ENCODE results near the gene CAMK1D. TPM values are rescaled to one million over a fixed set of nuclear protein-coding genes. Genes with fewer than 3 reads are reported as not detected.
"Not testable (repeated sequence)": the region's sequence is repeated elsewhere in the genome, so short reads cannot be mapped to it uniquely, and the experiment has no call there.

The CAMK1D gene
- total RNA-seq, 2 experiments from 2014 or later = 3.4 to 4.2 TPM

DNA sequence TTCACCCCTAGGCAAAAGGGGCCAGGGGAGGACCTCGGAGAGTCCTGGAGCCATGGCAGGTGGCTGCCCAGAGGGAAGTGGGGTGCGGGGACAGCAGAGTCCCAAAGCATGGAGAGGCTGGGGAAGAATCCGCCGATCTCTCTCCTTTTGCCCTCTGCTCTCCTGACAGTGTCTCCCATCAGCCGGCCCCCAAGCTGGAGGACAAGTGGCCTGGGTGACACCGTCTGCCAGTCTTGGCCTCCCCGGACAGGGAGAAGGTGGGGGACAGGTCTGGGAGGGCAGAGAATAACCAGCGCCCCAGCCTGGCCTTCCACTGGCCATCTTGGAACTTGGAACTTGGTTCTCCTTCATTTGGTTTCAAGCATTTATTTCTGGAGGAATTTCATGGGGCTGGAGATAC is 77.9 kb downstream of the CAMK1D start:
- Mint-ChIP-seq H3K36me3 (ENCODE audit: low read depth) (no peaks in the 10 kb centered on the region), H3K9me3 (ENCODE audit: insufficient read depth) (no peaks in the 10 kb centered on the region), H3K27ac (no peak overlapping the region), H3K4me1 (ENCODE audit: low read depth) (no peaks in the 10 kb centered on the region), H3K4me3 (no peak overlapping the region), H3K27me3 (ENCODE audit: low read depth) (no peaks in the 10 kb centered on the region)
- CTCF ChIA-PET = no interaction called here
- DNase-seq = no peak
- ATAC-seq = no peak
- POLR2A ChIA-PET = no interaction called here

DNA sequence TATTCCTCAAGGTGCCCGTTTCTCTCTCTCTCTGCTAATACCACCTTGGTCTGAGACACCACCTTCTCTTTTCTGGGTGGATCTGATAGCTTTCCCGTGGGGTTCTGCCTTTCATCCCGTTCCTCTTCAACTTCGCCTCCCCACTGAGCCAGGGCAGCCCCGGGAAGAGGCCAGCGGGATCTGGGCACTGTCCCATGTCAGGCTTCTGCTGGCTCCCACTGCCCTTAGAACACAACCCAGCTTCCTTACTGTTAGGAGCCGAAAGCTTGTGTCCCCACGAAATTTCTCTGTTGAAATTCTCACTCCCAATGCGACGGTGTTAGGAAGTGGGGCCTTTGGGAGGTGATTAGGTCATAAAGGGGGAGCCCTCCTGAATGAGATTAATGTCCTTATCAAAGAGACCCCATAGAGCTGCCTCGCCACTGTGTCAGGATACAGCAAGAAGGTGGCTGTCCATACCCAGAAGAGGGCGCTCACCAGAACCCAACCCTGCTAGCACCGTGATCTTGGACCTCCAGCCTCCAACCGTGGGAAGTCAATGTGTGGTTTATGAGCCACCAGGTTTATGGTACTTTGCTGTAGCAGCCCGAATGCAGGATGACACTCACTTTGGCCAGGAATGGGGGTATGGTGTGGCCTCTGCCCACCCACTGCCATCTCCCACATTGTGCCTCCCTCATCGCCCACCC is 79.2 kb downstream of the CAMK1D start:
- Mint-ChIP-seq H3K4me1 (ENCODE audit: low read depth) (no peaks in the 10 kb centered on the region), H3K4me3 (no peak overlapping the region), H3K9me3 (ENCODE audit: insufficient read depth) (no peaks in the 10 kb centered on the region), H3K27ac (no peak overlapping the region), H3K27me3 (ENCODE audit: low read depth) (no peaks in the 10 kb centered on the region), H3K36me3 (ENCODE audit: low read depth) (no peaks in the 10 kb centered on the region)
- POLR2A ChIA-PET = no interaction called here
- CTCF ChIA-PET = no interaction called here
- ATAC-seq = no peak
- DNase-seq = no peak

DNA sequence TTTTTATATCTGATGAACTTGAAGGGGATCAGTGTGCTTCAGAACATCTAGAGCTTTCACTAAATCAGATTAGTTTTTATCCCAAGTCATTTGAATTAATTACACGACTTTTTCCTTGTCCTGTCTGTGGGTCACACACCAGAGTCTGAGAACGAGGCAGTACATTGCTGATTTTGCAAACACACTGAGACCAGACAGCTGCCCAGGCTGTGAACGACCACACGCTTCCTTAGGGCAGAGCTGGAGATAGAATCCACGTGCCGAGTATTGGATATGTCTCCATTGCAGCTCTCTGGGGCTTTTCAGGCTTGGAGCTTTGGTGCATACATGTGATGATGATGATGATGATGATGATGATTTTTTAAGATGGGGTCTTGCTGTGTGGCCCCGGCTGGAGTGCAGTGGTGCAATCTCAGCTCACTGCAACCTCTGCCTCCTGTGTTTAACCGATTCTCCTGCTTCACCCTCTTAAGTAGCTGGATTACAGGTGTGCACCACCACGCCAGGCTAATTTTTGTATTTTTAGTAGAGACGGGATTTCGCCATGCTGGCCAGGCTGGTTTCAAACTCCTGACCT is 81.1 kb downstream of the CAMK1D start:
- no peaks in the 10 kb centered on the region for H3K27me3 Mint-ChIP-seq (ENCODE audit: low read depth)
- DNase-seq (no peak), ATAC-seq (no peak)
- ChIA-PET CTCF (no interaction called here), POLR2A (no interaction called here)
- H3K4me3 Mint-ChIP-seq = no peak overlapping the region
- no peak overlapping the region for H3K27ac Mint-ChIP-seq
- no peaks in the 10 kb centered on the region for H3K9me3 Mint-ChIP-seq (ENCODE audit: insufficient read depth)
- H3K36me3 Mint-ChIP-seq (ENCODE audit: low read depth) = no peaks in the 10 kb centered on the region
- no peaks in the 10 kb centered on the region for H3K4me1 Mint-ChIP-seq (ENCODE audit: low read depth)

DNA sequence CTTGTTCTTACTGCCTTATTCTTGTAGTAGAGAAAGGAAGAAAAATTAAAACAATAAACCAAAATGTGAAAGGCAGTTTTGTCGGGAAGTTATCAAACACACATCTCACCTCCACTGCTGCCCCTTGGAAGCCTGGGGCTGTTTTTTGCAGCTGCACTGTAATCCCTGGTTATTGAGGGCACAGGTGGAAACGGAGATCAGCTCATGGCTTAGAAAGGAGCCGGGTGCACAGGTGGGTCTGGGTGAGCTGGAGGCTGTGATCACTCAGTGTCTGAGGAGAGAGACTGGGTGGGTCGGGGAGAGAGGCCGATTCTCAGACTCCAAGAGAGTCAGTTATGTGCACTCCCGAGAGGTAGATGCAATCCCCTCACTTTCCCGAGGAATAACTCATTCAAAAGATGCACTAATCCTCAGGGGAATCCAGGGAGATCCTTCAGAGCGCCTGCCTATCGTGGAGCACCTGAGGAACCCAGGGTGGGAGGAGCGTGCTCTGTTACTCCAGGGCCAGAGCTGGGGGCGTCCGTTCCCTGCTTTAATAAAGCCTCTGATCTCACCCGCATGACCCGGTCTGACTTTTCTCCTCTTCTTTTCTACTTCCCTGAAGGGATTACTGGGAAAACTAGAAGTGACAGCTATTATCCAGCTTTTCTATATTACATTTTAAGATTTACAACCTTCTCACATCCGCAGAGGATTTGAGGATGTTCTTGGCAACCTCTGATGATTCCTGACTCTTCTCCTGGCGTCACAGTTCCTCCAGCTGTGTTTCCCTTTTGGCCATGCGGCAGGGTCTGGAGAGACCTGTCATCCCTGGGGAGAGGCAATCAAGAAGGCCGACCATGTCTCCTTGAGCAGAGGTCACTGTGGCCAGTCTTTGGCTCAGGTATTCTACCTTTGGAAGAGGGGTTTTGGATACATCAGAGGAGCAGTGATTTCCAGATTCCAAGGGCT is 82.1 kb downstream of the CAMK1D start:
- H3K4me1 Mint-ChIP-seq (ENCODE audit: low read depth) = no peaks in the 10 kb centered on the region
- no peaks in the 10 kb centered on the region for H3K9me3 Mint-ChIP-seq (ENCODE audit: insufficient read depth)
- CTCF ChIA-PET = interaction anchor here (0.6 kb wide), 1 partner anchor 53 kb away, joined by 4 read pairs; no protein-coding TSS in a partner anchor
- no peak overlapping the region for H3K4me3 Mint-ChIP-seq
- DNase-seq (no peak), ATAC-seq (no peak)
- no peaks in the 10 kb centered on the region for H3K27me3 Mint-ChIP-seq (ENCODE audit: low read depth)
- no peaks in the 10 kb centered on the region for H3K36me3 Mint-ChIP-seq (ENCODE audit: low read depth)
- POLR2A ChIA-PET = no interaction called here
- H3K27ac Mint-ChIP-seq = no peak overlapping the region

DNA sequence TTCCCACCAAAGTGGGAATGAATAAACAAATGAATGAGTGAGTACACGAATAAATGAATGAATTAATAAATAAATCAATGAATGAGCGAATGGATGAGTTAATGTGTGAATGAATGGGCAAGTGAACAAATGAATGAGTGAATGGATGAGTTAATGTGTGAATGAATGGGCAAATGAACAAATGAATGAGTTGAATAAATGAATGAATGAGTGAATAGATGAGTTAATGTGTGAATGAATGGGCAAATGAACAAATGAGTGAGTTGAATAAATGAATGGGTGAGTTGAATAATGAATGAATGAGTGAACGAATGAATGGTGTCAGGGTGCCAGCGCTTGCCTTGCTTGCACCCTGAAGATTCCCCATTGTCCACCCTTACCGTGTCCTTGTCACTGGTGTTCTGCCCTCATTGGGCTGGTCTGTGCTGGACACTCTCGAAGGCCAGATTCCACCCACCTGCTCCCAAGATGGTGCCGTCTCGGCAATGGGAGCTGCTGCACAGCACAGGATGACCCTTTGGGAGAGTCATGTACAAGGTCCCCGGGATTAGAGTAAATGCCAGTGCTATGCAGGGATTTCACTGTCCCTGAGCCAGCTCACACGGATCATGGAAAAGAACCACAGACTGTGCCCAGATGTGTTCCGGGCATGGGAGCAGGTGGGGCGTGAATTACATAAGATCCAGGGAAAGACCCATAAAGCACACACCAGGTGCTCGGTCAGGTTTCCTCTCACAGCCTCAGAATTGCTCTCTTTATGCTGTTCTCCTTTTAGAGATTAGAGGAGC is 83.2 kb downstream of the CAMK1D start:
- DNase-seq = no peak
- Mint-ChIP-seq H3K27ac (no peak overlapping the region), H3K4me3 (no peak overlapping the region), H3K36me3 (ENCODE audit: low read depth) (no peaks in the 10 kb centered on the region), H3K4me1 (ENCODE audit: low read depth) (no peaks in the 10 kb centered on the region), H3K27me3 (ENCODE audit: low read depth) (no peaks in the 10 kb centered on the region), H3K9me3 (ENCODE audit: insufficient read depth) (no peaks in the 10 kb centered on the region)
- ChIA-PET CTCF (no interaction called here), POLR2A (no interaction called here)
- ATAC-seq = no peak

DNA sequence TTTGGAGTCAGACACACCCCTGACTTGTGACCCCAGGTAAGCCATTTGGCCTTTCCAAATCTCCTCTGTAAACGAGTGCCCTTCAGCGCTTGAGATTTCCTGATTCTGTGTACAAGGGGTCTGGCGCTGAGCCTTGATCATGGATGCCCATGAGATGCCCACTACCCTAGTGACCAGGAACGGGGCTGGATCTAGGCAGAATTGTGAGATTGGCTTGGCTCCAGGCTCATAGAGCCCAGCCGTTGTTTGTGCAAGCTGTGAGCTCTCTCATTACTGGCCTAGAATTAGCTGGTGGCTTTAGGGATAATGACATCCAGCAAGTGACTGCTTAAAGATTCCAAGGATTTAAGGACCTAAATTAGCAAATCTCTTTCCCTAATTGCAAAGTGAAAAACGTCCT is 84.9 kb downstream of the CAMK1D start:
- Mint-ChIP-seq H3K27me3 (ENCODE audit: low read depth) (no peaks in the 10 kb centered on the region), H3K27ac (no peak overlapping the region), H3K9me3 (ENCODE audit: insufficient read depth) (peaks cover 5% of the 10 kb centered on the region), H3K4me1 (ENCODE audit: low read depth) (no peaks in the 10 kb centered on the region), H3K36me3 (ENCODE audit: low read depth) (no peaks in the 10 kb centered on the region), H3K4me3 (no peak overlapping the region)
- DNase-seq = no peak
- ChIA-PET CTCF (no interaction called here), POLR2A (no interaction called here)
- no peak for ATAC-seq

DNA sequence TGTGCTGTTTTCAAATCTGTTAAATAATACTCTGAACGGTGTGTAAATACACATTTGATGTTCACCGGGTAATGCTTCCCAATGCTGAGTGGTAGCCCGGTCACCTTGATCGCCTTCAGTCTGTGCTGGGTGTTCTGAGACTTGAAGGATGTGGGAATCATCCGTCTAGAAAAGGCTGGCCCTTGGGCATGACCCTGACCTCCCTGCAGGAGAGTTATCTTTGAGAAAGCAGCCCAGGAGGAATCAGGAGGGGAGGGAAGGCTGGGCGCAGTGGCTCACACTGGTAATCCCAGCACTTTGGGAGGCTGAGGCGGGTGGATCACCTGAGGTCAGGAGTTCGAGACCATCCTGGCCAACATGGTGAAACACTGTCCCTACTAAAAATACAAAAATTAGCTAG is 85.3 kb downstream of the CAMK1D start:
- H3K36me3 Mint-ChIP-seq (ENCODE audit: low read depth); H3K27me3 Mint-ChIP-seq (ENCODE audit: low read depth); H3K4me3 Mint-ChIP-seq; ATAC-seq; POLR2A ChIA-PET; H3K4me1 Mint-ChIP-seq (ENCODE audit: low read depth); H3K9me3 Mint-ChIP-seq (ENCODE audit: insufficient read depth); DNase-seq; H3K27ac Mint-ChIP-seq; CTCF ChIA-PET: not testable (repeated sequence)

DNA sequence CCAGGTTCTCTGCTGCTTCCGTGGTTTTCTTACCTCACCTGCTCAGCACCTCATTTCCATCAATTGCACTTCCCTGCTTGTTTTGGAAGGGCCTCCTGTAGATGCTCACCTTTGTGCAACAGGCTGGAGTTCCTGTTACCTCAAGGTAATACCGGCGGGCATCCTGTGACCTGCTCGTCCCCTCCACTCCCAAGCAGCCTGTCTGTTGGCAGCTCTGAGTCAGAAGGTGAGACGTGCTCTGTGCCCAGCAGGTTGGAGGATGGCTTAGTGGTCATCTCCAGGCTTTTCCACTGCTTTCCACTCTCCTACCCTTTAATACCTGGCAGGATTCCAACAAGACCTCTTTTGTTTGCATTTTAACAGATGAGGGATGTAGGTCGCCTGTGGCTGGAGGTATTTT is 86.0 kb downstream of the CAMK1D start:
- Mint-ChIP-seq H3K36me3 (ENCODE audit: low read depth) (peaks cover 4% of the 10 kb centered on the region), H3K27me3 (ENCODE audit: low read depth) (no peaks in the 10 kb centered on the region), H3K4me1 (ENCODE audit: low read depth) (peaks cover 1% of the 10 kb centered on the region), H3K9me3 (ENCODE audit: insufficient read depth) (peaks cover 10% of the 10 kb centered on the region), H3K4me3 (no peak overlapping the region), H3K27ac (no peak overlapping the region)
- DNase-seq (no peak), ATAC-seq (no peak)
- ChIA-PET POLR2A (interaction anchor here (0.8 kb wide), 1 partner anchor 32 kb away, joined by 3 read pairs; no protein-coding TSS in a partner anchor), CTCF (no interaction called here)

DNA sequence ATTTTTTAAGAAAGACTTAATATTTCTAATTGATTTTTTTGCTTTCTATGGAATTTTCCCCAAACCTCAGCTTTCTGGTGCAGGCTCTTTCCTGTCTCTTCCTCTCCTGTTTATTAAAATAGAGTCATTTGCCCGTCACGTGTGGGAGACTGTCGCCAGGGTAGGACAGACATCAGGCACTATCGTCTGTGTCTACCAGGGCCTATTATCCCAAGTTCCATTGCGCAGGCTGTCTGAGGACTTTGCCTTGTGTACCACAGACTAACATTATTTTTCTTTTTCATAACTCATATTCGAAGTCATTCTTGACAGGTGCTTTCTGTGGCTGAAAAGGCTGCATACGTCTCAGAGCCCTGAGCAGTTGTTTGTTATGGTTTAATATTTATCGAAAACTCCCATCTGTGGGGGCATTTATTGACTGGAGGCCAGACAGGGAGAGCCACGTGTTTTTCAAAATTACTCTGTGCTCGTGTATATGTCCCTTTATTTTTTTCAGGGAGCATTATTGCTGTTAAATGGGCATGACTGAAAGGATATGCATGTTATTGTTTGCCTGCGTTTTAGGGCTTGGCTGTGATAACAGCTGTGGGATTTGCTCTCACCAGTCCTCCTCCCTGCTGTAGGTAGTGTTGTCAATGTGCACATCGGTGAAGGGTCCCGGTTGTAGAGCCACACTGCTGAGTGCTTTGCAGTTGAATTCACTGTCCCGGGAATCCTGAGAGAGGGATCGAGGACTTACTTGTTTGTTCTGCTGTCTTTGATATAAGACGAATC is 89.8 kb downstream of the CAMK1D start:
- no peak overlapping the region for H3K27ac Mint-ChIP-seq
- ChIA-PET POLR2A (no interaction called here), CTCF (no interaction called here)
- peaks cover 4% of the 10 kb centered on the region for H3K36me3 Mint-ChIP-seq (ENCODE audit: low read depth)
- no peaks in the 10 kb centered on the region for H3K27me3 Mint-ChIP-seq (ENCODE audit: low read depth)
- ATAC-seq (no peak), DNase-seq (no peak)
- no peak overlapping the region for H3K4me3 Mint-ChIP-seq
- peaks cover 14% of the 10 kb centered on the region for H3K9me3 Mint-ChIP-seq (ENCODE audit: insufficient read depth)
- peaks cover 1% of the 10 kb centered on the region for H3K4me1 Mint-ChIP-seq (ENCODE audit: low read depth)

DNA sequence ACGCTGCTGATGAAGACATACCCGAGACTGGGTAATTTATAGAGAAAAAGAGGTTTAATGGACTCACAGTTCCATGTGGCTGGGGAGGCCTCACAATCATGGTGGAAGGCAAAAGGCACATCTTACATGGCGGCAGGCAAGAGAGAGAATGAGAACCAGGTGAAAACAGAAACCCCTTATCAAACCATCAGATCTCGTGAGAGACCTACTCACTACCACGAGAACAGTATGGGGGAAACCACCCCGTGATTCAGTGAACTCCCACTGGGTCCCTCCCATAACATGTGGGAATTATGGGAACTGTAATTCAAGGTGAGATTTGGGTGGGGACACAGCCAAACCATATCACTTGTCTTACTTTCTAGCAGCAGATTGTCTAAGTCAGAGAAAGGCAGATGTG is 90.4 kb downstream of the CAMK1D start:
- ATAC-seq, DNase-seq: not testable (repeated sequence)

DNA sequence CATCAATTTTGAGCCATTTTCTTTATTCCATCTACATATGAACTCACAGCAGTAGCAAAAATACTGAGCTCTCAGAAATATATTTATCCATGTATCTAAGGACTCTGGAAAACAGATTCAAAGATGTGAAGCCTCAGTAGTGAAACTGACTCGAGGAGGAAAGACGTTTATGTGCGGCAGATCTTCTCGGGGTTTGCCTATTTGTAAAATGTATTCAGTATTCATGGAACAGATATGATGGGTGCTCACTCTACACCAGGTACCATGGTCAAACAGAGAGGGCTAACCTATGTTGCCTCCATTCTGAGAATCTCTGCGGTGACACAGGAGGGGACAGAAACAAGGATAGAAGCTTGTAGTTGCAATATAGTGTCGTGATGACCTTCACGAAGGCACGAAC is 93.7 kb downstream of the CAMK1D start:
- Mint-ChIP-seq H3K36me3 (ENCODE audit: low read depth) (peaks cover 4% of the 10 kb centered on the region), H3K27me3 (ENCODE audit: low read depth) (peaks cover 6% of the 10 kb centered on the region), H3K4me3 (no peak overlapping the region), H3K4me1 (ENCODE audit: low read depth) (peaks cover 7% of the 10 kb centered on the region), H3K9me3 (ENCODE audit: insufficient read depth) (peaks cover 14% of the 10 kb centered on the region), H3K27ac (no peak overlapping the region)
- POLR2A ChIA-PET = interaction anchor here (0.6 kb wide), 1 partner anchor 595 kb away, joined by 3 read pairs; no protein-coding TSS in a partner anchor
- DNase-seq (no peak), ATAC-seq (no peak)
- CTCF ChIA-PET = no interaction called here

More for the DNA sequence above, 90.4 kb downstream of the CAMK1D start:
- H3K27me3 Mint-ChIP-seq (ENCODE audit: low read depth); H3K4me1 Mint-ChIP-seq (ENCODE audit: low read depth); POLR2A ChIA-PET; H3K4me3 Mint-ChIP-seq; H3K27ac Mint-ChIP-seq; H3K36me3 Mint-ChIP-seq (ENCODE audit: low read depth); CTCF ChIA-PET: not testable (repeated sequence)
- peaks cover 14% of the 10 kb centered on the region for H3K9me3 Mint-ChIP-seq (ENCODE audit: insufficient read depth)

Data from activated CD8-positive, alpha-beta T cell treated with anti-CD3 and anti-CD28 coated beads, Interleukin-2, amount 10 ng/mL, durations not matched to agents 7 days and 5 days (primary cell).